ENCODE data around the gene ZNF277.
"Not testable (repeated sequence)": the region's sequence is repeated elsewhere in the genome, so short reads cannot be mapped to it uniquely, and the experiment has no call there.

ZNF277 gene

DNA sequence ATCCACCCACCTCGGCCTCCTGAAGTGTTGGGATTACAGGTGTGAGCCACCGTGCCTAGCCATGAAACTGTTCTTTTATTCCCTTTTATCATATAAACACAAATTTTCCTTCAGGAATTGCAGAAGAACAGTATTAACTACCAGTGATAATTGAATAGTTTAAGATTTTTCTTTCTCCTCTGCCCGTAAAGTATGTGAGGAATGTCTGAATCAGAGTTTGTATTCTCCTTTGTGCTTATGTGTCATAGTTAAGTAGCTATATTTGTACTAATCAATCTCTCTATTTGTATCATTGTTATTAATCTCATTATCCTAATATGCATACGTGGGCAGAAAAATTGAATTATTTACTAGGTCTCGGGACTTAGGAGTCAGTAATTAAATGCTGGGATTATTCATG lies 83.6 kb downstream of the ZNF277 start:
- Mint-ChIP-seq H3K4me1 (peaks cover 5% of the 10 kb centered on the region), H3K27ac (no peak overlapping the region), H3K36me3 (peaks cover 29% of the 10 kb centered on the region), H3K4me3 (no peak overlapping the region), H3K27me3 (no peaks in the 10 kb centered on the region), H3K9me3 (no peaks in the 10 kb centered on the region)
- ATAC-seq (ENCODE audit: low read depth) (no peak), DNase-seq (ENCODE audit: low spot score in 2 of 2) (no peak)

DNA sequence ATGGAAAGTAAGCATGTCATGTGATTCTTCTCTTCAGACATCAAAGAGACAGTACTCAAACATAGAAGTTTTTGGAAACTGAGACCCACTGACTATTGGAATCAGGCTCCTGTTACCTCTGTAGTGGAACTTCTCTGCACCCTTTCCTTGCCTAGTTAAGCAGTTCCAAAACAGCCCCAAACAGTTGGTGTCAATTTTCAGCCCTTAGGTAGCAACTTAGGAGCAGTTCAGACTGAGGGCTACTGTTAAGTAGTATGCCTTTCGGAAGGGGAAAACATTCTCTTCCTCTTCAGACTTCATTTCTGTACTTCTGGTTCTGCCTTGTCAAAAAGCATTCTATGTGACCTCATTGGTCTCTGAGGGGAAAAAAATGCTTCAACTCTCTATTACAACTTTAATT lies 85.7 kb downstream of the ZNF277 start:
- Mint-ChIP-seq H3K9me3 (no peaks in the 10 kb centered on the region), H3K4me3 (no peak overlapping the region), H3K27ac (no peak overlapping the region), H3K36me3 (peaks cover 31% of the 10 kb centered on the region), H3K4me1 (peaks cover 3% of the 10 kb centered on the region), H3K27me3 (no peaks in the 10 kb centered on the region)
- DNase-seq (ENCODE audit: low spot score in 2 of 2) (no peak), ATAC-seq (ENCODE audit: low read depth) (no peak)

DNA sequence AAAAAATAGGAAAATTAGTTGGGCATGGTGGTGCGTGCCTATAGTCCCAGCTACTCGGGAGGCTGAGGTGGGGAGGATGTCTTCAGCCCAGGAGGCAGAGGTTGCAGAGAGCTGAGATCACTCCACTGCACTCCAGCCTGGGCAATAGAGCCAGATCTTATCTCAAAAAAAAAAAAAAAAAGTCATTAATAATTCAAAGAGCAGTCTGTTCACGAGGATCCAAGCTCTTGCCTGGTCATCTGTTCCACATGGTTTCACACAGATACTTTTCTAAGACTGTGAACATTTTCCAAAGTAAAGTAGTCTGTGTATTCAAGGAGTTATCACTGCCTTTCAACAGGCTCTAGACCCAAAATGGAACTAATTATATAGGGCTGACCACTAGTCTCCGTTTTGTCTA lies 86.9 kb downstream of the ZNF277 start:
- no peak for ATAC-seq (ENCODE audit: low read depth)

DNA sequence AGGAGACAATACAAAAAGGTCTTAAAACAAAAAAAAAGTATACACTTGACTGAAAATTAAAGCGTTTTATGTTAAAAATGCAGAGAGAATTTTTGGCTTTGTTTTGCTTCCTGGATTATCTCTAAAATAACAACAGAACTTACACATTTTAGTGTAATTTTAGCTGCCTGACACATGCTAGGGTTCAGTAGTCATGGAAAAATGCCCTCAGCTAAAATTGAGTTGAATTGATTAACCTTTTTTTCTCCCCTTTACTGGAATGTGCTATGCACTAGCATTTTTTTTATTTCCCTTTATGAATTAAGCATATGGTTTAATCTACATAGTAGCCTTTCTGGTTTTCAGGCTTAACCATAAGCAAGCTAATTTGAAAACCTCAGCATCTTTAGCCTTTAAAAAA lies 89.9 kb downstream of the ZNF277 start:
- peaks cover 34% of the 10 kb centered on the region for H3K36me3 Mint-ChIP-seq
- no peak overlapping the region for H3K4me3 Mint-ChIP-seq
- no peak for DNase-seq (ENCODE audit: low spot score in 2 of 2)

More for the DNA sequence above, 86.9 kb downstream of the ZNF277 start:
- no peak for DNase-seq (ENCODE audit: low spot score in 2 of 2)
- H3K4me1 Mint-ChIP-seq, result peaks cover 3% of the 10 kb centered on the region
- H3K27ac Mint-ChIP-seq, result no peak overlapping the region
- H3K9me3 Mint-ChIP-seq, result no peaks in the 10 kb centered on the region
- H3K4me3 Mint-ChIP-seq, result no peak overlapping the region
- peaks cover 31% of the 10 kb centered on the region for H3K36me3 Mint-ChIP-seq
- H3K27me3 Mint-ChIP-seq, result no peaks in the 10 kb centered on the region

GRCh38 chr7:112297681-112298080 lies 91.2 kb downstream of the ZNF277 start:
- no peak overlapping the region for H3K27ac Mint-ChIP-seq
- no peaks in the 10 kb centered on the region for H3K27me3 Mint-ChIP-seq
- no peaks in the 10 kb centered on the region for H3K9me3 Mint-ChIP-seq
- peaks cover 26% of the 10 kb centered on the region for H3K36me3 Mint-ChIP-seq
- DNase-seq (ENCODE audit: low spot score in 2 of 2) (no peak), ATAC-seq (ENCODE audit: low read depth) (no peak)
- peaks cover 6% of the 10 kb centered on the region for H3K4me1 Mint-ChIP-seq
- H3K4me3 Mint-ChIP-seq, result no peak overlapping the region

More for the DNA sequence above, 89.9 kb downstream of the ZNF277 start:
- ATAC-seq (ENCODE audit: low read depth), result no peak
- H3K9me3 Mint-ChIP-seq, result no peaks in the 10 kb centered on the region
- H3K4me1 Mint-ChIP-seq, result peaks cover 3% of the 10 kb centered on the region
- no peaks in the 10 kb centered on the region for H3K27me3 Mint-ChIP-seq
- H3K27ac Mint-ChIP-seq, result no peak overlapping the region

DNA sequence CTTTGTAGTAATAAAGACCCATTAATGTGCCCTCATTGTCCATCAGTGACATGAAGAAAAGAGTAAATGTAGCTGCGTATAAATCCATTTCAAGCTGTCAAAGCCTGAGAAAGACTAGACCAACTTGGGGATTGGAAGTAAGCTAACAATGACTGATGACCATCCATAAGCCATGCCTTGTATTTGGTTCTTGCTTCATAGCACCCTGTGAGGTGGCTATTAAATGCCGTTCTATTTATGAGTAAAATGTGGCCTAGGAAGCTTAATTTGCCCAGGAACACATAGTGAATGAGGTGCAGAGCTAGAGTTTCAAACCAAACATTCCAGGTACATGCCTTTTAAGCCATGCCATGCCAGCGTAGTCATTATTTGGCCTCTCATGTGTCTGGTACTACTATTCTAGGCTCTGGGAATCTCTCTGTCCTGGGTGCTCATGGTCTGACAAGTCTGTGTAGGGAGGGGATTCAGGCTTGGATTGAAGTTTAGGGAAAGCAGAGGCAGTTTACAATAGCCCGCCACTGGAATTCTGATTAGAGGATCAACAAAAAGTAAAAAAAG lies 92.1 kb downstream of the ZNF277 start:
- Mint-ChIP-seq H3K4me3 (no peak overlapping the region), H3K9me3 (no peaks in the 10 kb centered on the region), H3K27me3 (no peaks in the 10 kb centered on the region), H3K36me3 (peaks cover 26% of the 10 kb centered on the region), H3K27ac (peak overlapping the region; percentile 18), H3K4me1 (peaks cover 6% of the 10 kb centered on the region)
- no peak for ATAC-seq (ENCODE audit: low read depth)
- DNase-seq (ENCODE audit: low spot score in 2 of 2), result no peak

DNA sequence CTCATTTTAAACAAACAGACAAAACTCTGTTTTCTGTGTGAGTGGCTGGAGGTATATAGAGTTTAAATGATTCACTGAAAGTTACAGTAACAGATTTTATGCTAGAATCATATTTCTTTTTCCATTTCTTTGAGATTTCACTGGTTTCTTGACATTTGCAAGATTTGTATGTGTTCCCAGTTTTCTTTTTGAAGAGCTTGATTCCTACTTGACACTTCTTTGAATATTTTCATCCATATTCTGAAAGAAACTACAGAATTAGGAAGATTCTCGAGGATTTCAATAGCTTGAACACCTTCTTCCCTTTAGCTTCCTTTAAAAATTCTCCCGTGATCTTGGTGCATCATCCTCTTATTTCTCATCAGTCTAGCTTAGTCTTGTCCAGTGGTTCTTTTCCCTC lies 93.6 kb downstream of the ZNF277 start:
- no peaks in the 10 kb centered on the region for H3K9me3 Mint-ChIP-seq
- no peaks in the 10 kb centered on the region for H3K27me3 Mint-ChIP-seq
- H3K4me3 Mint-ChIP-seq, result no peak overlapping the region
- H3K36me3 Mint-ChIP-seq, result peaks cover 22% of the 10 kb centered on the region
- ATAC-seq (ENCODE audit: low read depth), result no peak
- peaks cover 4% of the 10 kb centered on the region for H3K4me1 Mint-ChIP-seq
- H3K27ac Mint-ChIP-seq, result no peak overlapping the region
- DNase-seq (ENCODE audit: low spot score in 2 of 2), result no peak

- Mint-ChIP-seq H3K27me3 (no peaks in the 10 kb centered on the region), H3K36me3 (peaks cover 24% of the 10 kb centered on the region), H3K4me1 (peaks cover 4% of the 10 kb centered on the region), H3K9me3 (no peaks in the 10 kb centered on the region), H3K27ac (no peak overlapping the region), H3K4me3 (no peak overlapping the region)
- DNase-seq (ENCODE audit: low spot score in 2 of 2) (no peak), ATAC-seq (ENCODE audit: low read depth) (no peak)
These were observed 94.4 kb downstream of the ZNF277 start for GRCh38 chr7:112300831-112301407.

- H3K27ac Mint-ChIP-seq, result no peak overlapping the region
- H3K9me3 Mint-ChIP-seq, result no peaks in the 10 kb centered on the region
- ATAC-seq (ENCODE audit: low read depth) (no peak), DNase-seq (ENCODE audit: low spot score in 2 of 2) (no peak)
- no peaks in the 10 kb centered on the region for H3K27me3 Mint-ChIP-seq
- H3K4me1 Mint-ChIP-seq, result peaks cover 4% of the 10 kb centered on the region
- peaks cover 23% of the 10 kb centered on the region for H3K36me3 Mint-ChIP-seq
- no peak overlapping the region for H3K4me3 Mint-ChIP-seq
These were observed 96.1 kb downstream of the ZNF277 start for GRCh38 chr7:112302566-112302965.

DNA sequence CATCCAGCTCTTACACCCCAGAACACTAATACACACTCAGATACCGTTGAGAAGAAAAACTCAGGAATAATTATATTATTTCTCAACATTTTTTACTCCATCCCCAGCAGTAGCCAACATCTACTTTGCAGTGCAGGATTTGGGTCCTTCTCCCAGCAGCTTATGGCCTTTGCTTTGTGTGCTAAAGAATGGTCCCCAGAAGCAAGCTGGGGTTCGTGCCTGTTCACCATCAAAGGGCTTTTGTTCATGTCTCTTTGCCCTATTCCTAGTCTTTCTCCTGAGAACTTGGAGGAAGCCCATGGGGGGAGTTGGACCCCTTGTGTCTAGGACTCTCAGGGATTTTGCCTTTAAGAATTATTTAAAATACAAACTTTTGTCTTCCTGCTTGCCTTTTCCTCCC lies 100.4 kb downstream of the ZNF277 start:
- no peaks in the 10 kb centered on the region for H3K27me3 Mint-ChIP-seq
- H3K4me3 Mint-ChIP-seq, result no peak overlapping the region
- H3K9me3 Mint-ChIP-seq, result peaks cover 7% of the 10 kb centered on the region
- peaks cover 30% of the 10 kb centered on the region for H3K36me3 Mint-ChIP-seq
- no peak overlapping the region for H3K27ac Mint-ChIP-seq
- H3K4me1 Mint-ChIP-seq, result peaks cover 4% of the 10 kb centered on the region
- DNase-seq (ENCODE audit: low spot score in 2 of 2) (no peak), ATAC-seq (ENCODE audit: low read depth) (no peak)

DNA sequence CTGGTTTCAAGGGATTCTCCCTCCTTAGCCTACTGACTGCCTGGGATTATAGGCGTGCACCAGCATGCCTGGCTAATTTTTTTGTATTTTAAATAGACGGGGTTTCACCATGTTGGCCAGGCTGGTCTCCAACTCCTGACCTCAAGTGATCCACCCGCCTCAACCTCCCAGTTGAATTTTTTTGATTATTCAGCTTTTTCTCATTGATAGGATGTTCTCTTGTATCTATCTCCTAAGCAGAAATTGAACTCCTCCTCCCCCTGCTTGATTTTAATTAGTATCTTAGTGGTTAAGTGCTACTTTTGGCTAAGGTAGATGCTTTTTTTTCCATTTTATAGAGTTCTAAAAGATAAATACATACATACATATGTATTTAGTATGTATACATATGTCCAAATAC lies 101.0 kb downstream of the ZNF277 start:
- Mint-ChIP-seq H3K27me3 (no peaks in the 10 kb centered on the region), H3K36me3 (peaks cover 30% of the 10 kb centered on the region), H3K27ac (no peak overlapping the region), H3K4me1 (peaks cover 2% of the 10 kb centered on the region), H3K9me3 (peaks cover 7% of the 10 kb centered on the region), H3K4me3 (no peak overlapping the region)
- no peak for DNase-seq (ENCODE audit: low spot score in 2 of 2)
- ATAC-seq (ENCODE audit: low read depth), result no peak

DNA sequence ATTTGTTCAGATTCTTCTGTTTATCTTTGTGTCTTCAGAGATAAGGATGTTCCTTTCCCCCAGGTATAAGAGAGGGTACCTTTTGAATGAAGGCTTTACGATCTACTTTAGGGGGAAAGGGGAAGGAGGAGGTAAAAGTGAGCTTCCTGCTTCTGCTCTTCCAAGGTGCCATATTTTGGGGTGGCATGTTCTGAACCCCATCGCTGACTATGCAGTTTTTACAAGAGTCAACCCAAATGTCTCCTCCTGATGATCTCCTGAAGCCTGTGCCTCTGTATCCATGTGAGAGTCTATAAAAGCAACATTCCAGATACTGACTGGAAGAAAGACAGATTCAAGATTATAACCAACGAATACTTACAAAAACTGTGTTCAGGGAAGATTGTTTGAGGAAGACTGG lies 102.5 kb downstream of the ZNF277 start:
- no peak overlapping the region for H3K4me3 Mint-ChIP-seq
- no peaks in the 10 kb centered on the region for H3K27me3 Mint-ChIP-seq
- peaks cover 7% of the 10 kb centered on the region for H3K9me3 Mint-ChIP-seq
- DNase-seq (ENCODE audit: low spot score in 2 of 2), result no peak
- H3K4me1 Mint-ChIP-seq, result no peaks in the 10 kb centered on the region
- H3K36me3 Mint-ChIP-seq, result peaks cover 30% of the 10 kb centered on the region
- no peak for ATAC-seq (ENCODE audit: low read depth)
- H3K27ac Mint-ChIP-seq, result no peak overlapping the region

GRCh38 chr7:112316803-112317202 lies 110.3 kb downstream of the ZNF277 start:
- not testable (repeated sequence) for H3K4me1 Mint-ChIP-seq; H3K27ac Mint-ChIP-seq; H3K27me3 Mint-ChIP-seq; H3K4me3 Mint-ChIP-seq; H3K9me3 Mint-ChIP-seq; DNase-seq (ENCODE audit: low spot score in 2 of 2); ATAC-seq (ENCODE audit: low read depth)
- H3K36me3 Mint-ChIP-seq, result peaks cover 57% of the 10 kb centered on the region

GRCh38 chr7:112322070-112322469 lies 115.6 kb downstream of the ZNF277 start:
- Mint-ChIP-seq H3K9me3 (peaks cover 2% of the 10 kb centered on the region), H3K27me3 (no peaks in the 10 kb centered on the region), H3K27ac (no peak overlapping the region), H3K36me3 (peaks cover 52% of the 10 kb centered on the region), H3K4me1 (no peaks in the 10 kb centered on the region), H3K4me3 (no peak overlapping the region)
- ATAC-seq (ENCODE audit: low read depth) (no peak), DNase-seq (ENCODE audit: low spot score in 2 of 2) (no peak)

GRCh38 chr7:112327566-112327965 lies 121.1 kb downstream of the ZNF277 start:
- no peak overlapping the region for H3K27ac Mint-ChIP-seq
- no peaks in the 10 kb centered on the region for H3K9me3 Mint-ChIP-seq
- no peak for ATAC-seq (ENCODE audit: low read depth)
- DNase-seq (ENCODE audit: low spot score in 2 of 2), result no peak
- H3K4me1 Mint-ChIP-seq, result no peaks in the 10 kb centered on the region
- H3K4me3 Mint-ChIP-seq, result no peak overlapping the region
- no peaks in the 10 kb centered on the region for H3K27me3 Mint-ChIP-seq
- H3K36me3 Mint-ChIP-seq, result peaks cover 34% of the 10 kb centered on the region
